Measurements from ENCODE around the gene TNC. TPM values are rescaled to one million over a fixed set of nuclear protein-coding genes. Genes with fewer than 3 reads are reported as not detected.

TNC gene
- total and polyA plus RNA-seq, 2 of the 4 experiments (the other 2 are of a cell fraction), result 192 to 253 TPM

DNA sequence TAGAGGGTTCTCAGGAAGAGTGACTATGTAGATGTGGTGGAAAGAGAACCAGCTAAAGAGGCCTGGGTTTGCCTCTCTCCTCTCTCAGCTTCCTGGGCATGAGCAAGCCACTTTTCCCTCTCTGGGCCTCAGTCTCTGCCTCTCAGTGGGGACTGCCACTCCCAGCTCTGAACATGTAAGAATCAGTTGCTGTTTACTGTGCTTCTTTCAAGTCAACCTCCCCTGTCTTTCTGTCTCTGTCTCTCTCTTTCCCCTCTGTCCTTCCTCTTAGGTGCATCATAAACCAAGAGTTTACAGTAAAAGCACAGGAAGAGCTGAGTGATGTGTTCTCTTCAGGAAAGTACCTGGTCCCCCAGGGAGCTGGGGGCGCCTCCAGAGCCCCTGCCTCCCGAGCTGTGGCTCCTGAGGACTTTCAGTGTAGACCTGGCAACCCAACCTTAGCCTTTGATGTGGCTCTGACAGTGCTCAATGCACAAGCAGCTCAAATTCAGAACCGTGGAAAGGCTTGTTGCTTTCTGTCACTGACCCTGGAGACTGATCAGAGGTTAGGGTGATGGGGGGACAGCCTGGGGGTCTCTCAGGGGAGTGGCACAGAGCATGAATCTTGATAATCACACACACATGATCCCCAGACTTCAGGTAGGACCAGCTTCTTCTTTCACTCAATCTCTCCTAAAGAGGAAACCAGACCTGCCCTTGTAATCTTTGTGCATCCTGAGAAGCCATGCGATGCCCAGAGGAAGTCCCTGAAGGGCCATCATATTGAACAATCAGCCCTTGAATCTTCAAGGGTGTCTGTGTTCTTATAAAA, 128.2 kb downstream of the TNC start:
- Histone ChIP-seq H2AFZ (replicated peaks; ENCODE audit: low read length, poor library complexity) (no peak overlapping the region), H2AK5ac (ENCODE audit: low read depth, low read length) (no peak overlapping the region), H3K4me3 (ENCODE audit: insufficient read depth, low read depth, low read length) (no peak overlapping the region), H3K14ac (replicated peaks; ENCODE audit: low read depth, low read length) (no peak overlapping the region), H3K4me1 (ENCODE audit: control insufficient read depth, insufficient read depth, low read length) (no peaks in the 10 kb centered on the region), H4K20me1 (ENCODE audit: insufficient read depth, low read length) (no peaks in the 10 kb centered on the region), H3K56ac (ENCODE audit: extremely low read depth, insufficient read depth, low read length) (no peak overlapping the region), H3K27ac (ENCODE audit: insufficient read depth, low read length) (no peak overlapping the region), H3K4ac (ENCODE audit: low read depth, low read length) (no peak overlapping the region), H3K9me3 (ENCODE audit: control insufficient read depth, insufficient read depth, low read length) (no peaks in the 10 kb centered on the region; the same call in 1 of the 2 replicates), H3K27me3 (ENCODE audit: control insufficient read depth, insufficient read depth, low read length) (peaks cover 55% of the 10 kb centered on the region), H4K8ac (ENCODE audit: low read depth in 2 of 2, low read length in 2 of 2) (no peak overlapping the region), H3K9ac (ENCODE audit: low read depth, low read length) (no peak overlapping the region), H2AK9ac (replicated peaks; ENCODE audit: low read depth, low read length, poor library complexity) (no peak overlapping the region), H3K4me2 (ENCODE audit: low read depth, low read length) (no peak overlapping the region), H3K23ac (ENCODE audit: low read depth, low read length) (no peak overlapping the region), H4K5ac (ENCODE audit: low read depth, low read length) (no peak overlapping the region), H2BK5ac (ENCODE audit: low read depth, low read length, poor library complexity, severe bottlenecking) (no peak overlapping the region), H2BK120ac (ENCODE audit: low read depth, low read length) (no peak overlapping the region), H3K9me1 (ENCODE audit: insufficient read depth, low read length) (0 out of 2 replicates have a peak, but pooled peaks cover 6% of the 10 kb centered on the region), H2BK15ac (ENCODE audit: low read depth, low read length) (no peak overlapping the region), H3K36me3 (ENCODE audit: control insufficient read depth, insufficient read depth, low read length) (no peaks in the 10 kb centered on the region), H2BK20ac (ENCODE audit: low read depth, low read length) (no peak overlapping the region), H4K91ac (ENCODE audit: insufficient read depth, low read depth, low read length) (no peak overlapping the region), H3K18ac (ENCODE audit: low read depth, low read length) (no peak overlapping the region), H3K79me1 (ENCODE audit: low read depth in 1 of 2, low read length in 2 of 2) (no peaks in the 10 kb centered on the region)
- ATAC-seq (ENCODE audit: low read depth) (no peak), DNase-seq (no peak)
- intact Hi-C loops (cut with micrococcal nuclease), result no loop called here
- in situ Hi-C loops (cut with MboI; ENCODE audit: low sequenced_read_pairs), result no loop called here
- CTCF ChIA-PET, result interaction anchor here (0.5 kb wide), 1 partner anchor 20 kb away, joined by 3 read pairs; no protein-coding TSS in a partner anchor
- BruUV-seq (replicated peaks), result no TSS peak
- dilution Hi-C loops (cut with HindIII; ENCODE audit: low sequenced_read_pairs, unreplicated experiment), result no loop called here
- WGBS, 2 experiments (ENCODE audit: extremely low coverage in 2 of 2, insufficient read length in 1 of 2), result 100% methylated on average over 1 of the region's 4 CpGs; no CpG with 5 or more reads in 1 of the 2 experiments
- POLR2A ChIA-PET (ENCODE audit: unreplicated experiment), result no interaction called here
- no peak for TF ChIP-seq MAFK (IDR thresholded peaks at IDR 0.05; ENCODE audit: low read depth, low read length)
- TF ChIP-seq, protein P1, sequence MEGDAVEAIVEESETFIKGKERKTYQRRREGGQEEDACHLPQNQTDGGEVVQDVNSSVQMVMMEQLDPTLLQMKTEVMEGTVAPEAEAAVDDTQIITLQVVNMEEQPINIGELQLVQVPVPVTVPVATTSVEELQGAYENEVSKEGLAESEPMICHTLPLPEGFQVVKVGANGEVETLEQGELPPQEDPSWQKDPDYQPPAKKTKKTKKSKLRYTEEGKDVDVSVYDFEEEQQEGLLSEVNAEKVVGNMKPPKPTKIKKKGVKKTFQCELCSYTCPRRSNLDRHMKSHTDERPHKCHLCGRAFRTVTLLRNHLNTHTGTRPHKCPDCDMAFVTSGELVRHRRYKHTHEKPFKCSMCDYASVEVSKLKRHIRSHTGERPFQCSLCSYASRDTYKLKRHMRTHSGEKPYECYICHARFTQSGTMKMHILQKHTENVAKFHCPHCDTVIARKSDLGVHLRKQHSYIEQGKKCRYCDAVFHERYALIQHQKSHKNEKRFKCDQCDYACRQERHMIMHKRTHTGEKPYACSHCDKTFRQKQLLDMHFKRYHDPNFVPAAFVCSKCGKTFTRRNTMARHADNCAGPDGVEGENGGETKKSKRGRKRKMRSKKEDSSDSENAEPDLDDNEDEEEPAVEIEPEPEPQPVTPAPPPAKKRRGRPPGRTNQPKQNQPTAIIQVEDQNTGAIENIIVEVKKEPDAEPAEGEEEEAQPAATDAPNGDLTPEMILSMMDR (conservative IDR thresholded peaks at IDR 0.05; ENCODE audit: low read depth, low read length), result no peak
- no peak for TF ChIP-seq MAZ (IDR thresholded peaks at IDR 0.05; ENCODE audit: borderline replicate concordance, low read depth, low read length)
- TF ChIP-seq, protein P2, sequence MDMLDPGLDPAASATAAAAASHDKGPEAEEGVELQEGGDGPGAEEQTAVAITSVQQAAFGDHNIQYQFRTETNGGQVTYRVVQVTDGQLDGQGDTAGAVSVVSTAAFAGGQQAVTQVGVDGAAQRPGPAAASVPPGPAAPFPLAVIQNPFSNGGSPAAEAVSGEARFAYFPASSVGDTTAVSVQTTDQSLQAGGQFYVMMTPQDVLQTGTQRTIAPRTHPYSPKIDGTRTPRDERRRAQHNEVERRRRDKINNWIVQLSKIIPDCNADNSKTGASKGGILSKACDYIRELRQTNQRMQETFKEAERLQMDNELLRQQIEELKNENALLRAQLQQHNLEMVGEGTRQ (IDR thresholded peaks at IDR 0.05; ENCODE audit: low read depth, low read length), result no peak
- no peak for TF ChIP-seq SMC3 (IDR thresholded peaks at IDR 0.05; ENCODE audit: low read depth, low read length)
- no peak for TF ChIP-seq FOS (IDR thresholded peaks at IDR 0.05; ENCODE audit: low read depth, low read length)
- TF ChIP-seq RAD21 (IDR thresholded peaks at IDR 0.05; ENCODE audit: low read length), result no peak
- TF ChIP-seq, protein P3, sequence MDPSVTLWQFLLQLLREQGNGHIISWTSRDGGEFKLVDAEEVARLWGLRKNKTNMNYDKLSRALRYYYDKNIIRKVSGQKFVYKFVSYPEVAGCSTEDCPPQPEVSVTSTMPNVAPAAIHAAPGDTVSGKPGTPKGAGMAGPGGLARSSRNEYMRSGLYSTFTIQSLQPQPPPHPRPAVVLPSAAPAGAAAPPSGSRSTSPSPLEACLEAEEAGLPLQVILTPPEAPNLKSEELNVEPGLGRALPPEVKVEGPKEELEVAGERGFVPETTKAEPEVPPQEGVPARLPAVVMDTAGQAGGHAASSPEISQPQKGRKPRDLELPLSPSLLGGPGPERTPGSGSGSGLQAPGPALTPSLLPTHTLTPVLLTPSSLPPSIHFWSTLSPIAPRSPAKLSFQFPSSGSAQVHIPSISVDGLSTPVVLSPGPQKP (IDR thresholded peaks at IDR 0.05; ENCODE audit: borderline replicate concordance, low read depth, low read length), result no peak
- TF ChIP-seq POLR2A (IDR thresholded peaks at IDR 0.05; ENCODE audit: low read depth, low read length), result no peak
- no peak for TF ChIP-seq RCOR1 (IDR thresholded peaks at IDR 0.05; ENCODE audit: insufficient replicate concordance, low read length)
- no peak for TF ChIP-seq BHLHE40 (IDR thresholded peaks at IDR 0.05; ENCODE audit: low read depth, low read length)
- TF ChIP-seq NFE2L2 (IDR thresholded peaks at IDR 0.05; ENCODE audit: low read depth, low read length), result no peak
- TF ChIP-seq CEBPB (IDR thresholded peaks at IDR 0.05; ENCODE audit: low read depth, low read length), result no peak
- no peak for TF ChIP-seq MXI1 (IDR thresholded peaks at IDR 0.05; ENCODE audit: borderline replicate concordance, low read depth, low read length)
- TF ChIP-seq CHD1 (IDR thresholded peaks at IDR 0.05; ENCODE audit: low read depth, low read length), result no peak

Measured in IMR-90 (cell line).